ENCODE results near the gene PLEKHA8. TPM values are rescaled to one million over a fixed set of nuclear protein-coding genes. Genes with fewer than 3 reads are reported as not detected.

Gene PLEKHA8
- total and polyA plus RNA-seq, 4 donors, result 2.7 to 16.7 (median 6.5) TPM

- TF ChIP-seq, protein P1, sequence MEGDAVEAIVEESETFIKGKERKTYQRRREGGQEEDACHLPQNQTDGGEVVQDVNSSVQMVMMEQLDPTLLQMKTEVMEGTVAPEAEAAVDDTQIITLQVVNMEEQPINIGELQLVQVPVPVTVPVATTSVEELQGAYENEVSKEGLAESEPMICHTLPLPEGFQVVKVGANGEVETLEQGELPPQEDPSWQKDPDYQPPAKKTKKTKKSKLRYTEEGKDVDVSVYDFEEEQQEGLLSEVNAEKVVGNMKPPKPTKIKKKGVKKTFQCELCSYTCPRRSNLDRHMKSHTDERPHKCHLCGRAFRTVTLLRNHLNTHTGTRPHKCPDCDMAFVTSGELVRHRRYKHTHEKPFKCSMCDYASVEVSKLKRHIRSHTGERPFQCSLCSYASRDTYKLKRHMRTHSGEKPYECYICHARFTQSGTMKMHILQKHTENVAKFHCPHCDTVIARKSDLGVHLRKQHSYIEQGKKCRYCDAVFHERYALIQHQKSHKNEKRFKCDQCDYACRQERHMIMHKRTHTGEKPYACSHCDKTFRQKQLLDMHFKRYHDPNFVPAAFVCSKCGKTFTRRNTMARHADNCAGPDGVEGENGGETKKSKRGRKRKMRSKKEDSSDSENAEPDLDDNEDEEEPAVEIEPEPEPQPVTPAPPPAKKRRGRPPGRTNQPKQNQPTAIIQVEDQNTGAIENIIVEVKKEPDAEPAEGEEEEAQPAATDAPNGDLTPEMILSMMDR (IDR thresholded peaks at IDR 0.05; ENCODE audit: control extremely low read depth, extremely low read depth), result no peak
- H3K27ac ChIP-seq (ENCODE audit: low read depth in 1 of 2, low read length in 1 of 2), result no peak overlapping the region
- H3K36me3 ChIP-seq (ENCODE audit: control insufficient read depth in 4 of 4, insufficient read depth in 4 of 4, low read length in 4 of 4), result peaks cover 0 to 8% (median 0%) of the 10 kb centered on the region in 4 donors
- H3K4me1 ChIP-seq (ENCODE audit: control insufficient read depth in 5 of 5, insufficient read depth in 5 of 5, low read length in 5 of 5), result peaks cover 1 to 14% (median 8%) of the 10 kb centered on the region in 5 donors
- no peaks in the 10 kb centered on the region for H3K27me3 ChIP-seq (ENCODE audit: control insufficient read depth in 3 of 3, insufficient read depth in 3 of 3, low read length in 2 of 3)
- H3K9ac ChIP-seq (ENCODE audit: insufficient read depth in 1 of 2, low read length in 2 of 2), result no peak overlapping the region
- no peaks in the 10 kb centered on the region for H3K9me3 ChIP-seq (ENCODE audit: control insufficient read depth in 4 of 4, insufficient read depth in 3 of 4, low read length in 3 of 4)
- no peak overlapping the region for H3K4me3 ChIP-seq
- 54 to 67% methylated on average over 4 of the region's 4 CpGs for WGBS, 2 donors
- DNase-seq, result peak in 2 of 3 donors; percentile 13 to 14
- no peak for ATAC-seq (ENCODE audit: insufficient read depth, low FRiP score)
Observed at GRCh38 chr7:30032310-30033125, 4.3 kb downstream of the PLEKHA8 start.

DNA sequence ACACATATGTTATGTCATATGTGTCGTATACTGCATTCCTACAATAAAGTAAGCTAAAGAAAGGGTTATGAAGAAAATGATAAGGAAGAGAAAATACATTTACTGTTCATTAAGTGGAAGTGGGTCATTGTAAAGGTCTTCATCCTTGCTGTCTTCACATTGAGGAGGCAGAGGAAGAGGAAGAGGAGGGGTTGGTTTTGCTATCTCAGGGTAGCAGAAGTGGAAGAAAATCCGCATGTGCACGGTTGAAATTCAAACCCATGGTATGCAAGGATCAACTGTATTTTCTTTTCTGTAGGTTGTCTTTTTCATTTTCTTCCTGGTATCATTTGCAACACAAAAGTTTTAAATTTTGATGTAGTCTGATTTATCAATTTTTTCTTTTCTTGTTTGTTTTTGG, 6.3 kb downstream of the PLEKHA8 start:
- H3K27ac ChIP-seq (ENCODE audit: low read depth in 1 of 2, low read length in 1 of 2), result no peak overlapping the region
- DNase-seq (no peak), ATAC-seq (ENCODE audit: insufficient read depth, low FRiP score) (no peak)
- no peaks in the 10 kb centered on the region for H3K9me3 ChIP-seq (ENCODE audit: control insufficient read depth in 4 of 4, insufficient read depth in 3 of 4, low read length in 3 of 4)
- H3K27me3 ChIP-seq (ENCODE audit: control insufficient read depth in 3 of 3, insufficient read depth in 3 of 3, low read length in 2 of 3), result no peaks in the 10 kb centered on the region
- H3K9ac ChIP-seq (ENCODE audit: insufficient read depth in 1 of 2, low read length in 2 of 2), result no peak overlapping the region
- TF ChIP-seq, protein P1 (IDR thresholded peaks at IDR 0.05; ENCODE audit: control extremely low read depth, extremely low read depth), result no peak
- no peak overlapping the region for H3K4me3 ChIP-seq
- WGBS, 2 donors, result 56 to 82% methylated on average over 3 of the region's 3 CpGs
- peaks cover 0 to 5% (median 0%) of the 10 kb centered on the region in 4 donors for H3K36me3 ChIP-seq (ENCODE audit: control insufficient read depth in 4 of 4, insufficient read depth in 4 of 4, low read length in 4 of 4)
- peaks cover 1 to 12% (median 7%) of the 10 kb centered on the region in 5 donors for H3K4me1 ChIP-seq (ENCODE audit: control insufficient read depth in 5 of 5, insufficient read depth in 5 of 5, low read length in 5 of 5)

- H3K27me3 ChIP-seq (ENCODE audit: control insufficient read depth in 3 of 3, insufficient read depth in 3 of 3, low read length in 2 of 3), result no peaks in the 10 kb centered on the region
- H3K4me3 ChIP-seq, result no peak overlapping the region
- no peak overlapping the region for H3K9ac ChIP-seq (ENCODE audit: insufficient read depth in 1 of 2, low read length in 2 of 2)
- H3K36me3 ChIP-seq (ENCODE audit: control insufficient read depth in 4 of 4, insufficient read depth in 4 of 4, low read length in 4 of 4), result peaks cover 0 to 5% (median 0%) of the 10 kb centered on the region in 4 donors
- DNase-seq (no peak), ATAC-seq (ENCODE audit: insufficient read depth, low FRiP score) (no peak)
- WGBS, 2 donors, result 90 to 92% methylated on average over 2 of the region's 2 CpGs
- H3K27ac ChIP-seq (ENCODE audit: low read depth in 1 of 2, low read length in 1 of 2), result no peak overlapping the region
- peaks cover 0 to 6% (median 2%) of the 10 kb centered on the region in 5 donors for H3K4me1 ChIP-seq (ENCODE audit: control insufficient read depth in 5 of 5, insufficient read depth in 5 of 5, low read length in 5 of 5)
- H3K9me3 ChIP-seq (ENCODE audit: control insufficient read depth in 4 of 4, insufficient read depth in 3 of 4, low read length in 3 of 4), result no peaks in the 10 kb centered on the region
- TF ChIP-seq, protein P1 (IDR thresholded peaks at IDR 0.05; ENCODE audit: control extremely low read depth, extremely low read depth), result no peak
Observed at GRCh38 chr7:30036220-30036619, 8.0 kb downstream of the PLEKHA8 start.
